ENCODE data around the gene APOLD1. TPM values are rescaled to one million over a fixed set of nuclear protein-coding genes. Genes with fewer than 3 reads are reported as not detected.

APOLD1 gene
- total RNA-seq, 2 donors from 2014 or later, result 8.7 to 42.2 TPM

DNA sequence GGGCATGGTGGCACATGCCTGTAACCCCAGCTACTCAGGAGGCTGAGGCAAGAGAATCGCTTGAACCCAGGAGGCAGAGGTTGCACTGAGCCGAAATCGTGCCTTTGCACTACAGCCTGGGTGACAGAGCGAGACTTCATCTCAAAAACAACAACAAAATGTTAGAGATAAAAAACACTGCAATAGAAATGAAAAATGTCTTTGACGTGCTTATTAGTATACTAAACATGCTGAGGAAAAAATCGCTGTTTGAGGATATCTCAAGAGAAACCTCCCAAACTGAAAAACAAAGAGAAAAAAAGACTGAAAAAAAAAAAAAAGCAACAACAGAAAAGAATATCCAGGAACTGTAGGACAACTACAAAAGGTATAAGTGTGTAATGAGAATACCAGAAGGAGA, 15.2 kb upstream of the APOLD1 start:
- Mint-ChIP-seq H3K4me3 (no peak overlapping the region), H3K27ac (no peak overlapping the region), H3K4me1 (no peaks in the 10 kb centered on the region), H3K9me3 (no peaks in the 10 kb centered on the region), H3K36me3 (ENCODE audit: low read depth) (peaks cover 5% of the 10 kb centered on the region), H3K27me3 (no peaks in the 10 kb centered on the region)
- ATAC-seq (replicated peaks), result no peak

DNA sequence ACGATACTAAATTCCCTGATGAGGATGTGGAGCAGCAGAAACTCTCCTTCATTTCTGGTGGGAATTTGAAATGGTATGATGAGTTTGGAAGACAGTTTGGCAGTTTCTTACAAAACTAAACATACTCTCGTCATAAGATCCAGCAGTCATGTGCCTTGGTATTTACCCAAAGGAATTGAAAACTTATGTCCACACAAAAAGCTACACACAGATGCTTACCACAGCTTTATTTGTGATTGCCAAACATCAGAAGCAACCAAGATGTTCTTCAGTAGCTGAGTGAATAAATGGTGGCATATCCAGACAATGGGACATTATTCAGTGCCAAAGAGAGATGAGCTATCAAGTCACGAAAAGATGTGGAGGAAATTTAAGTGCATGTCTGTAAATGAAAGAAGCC, 10.7 kb upstream of the APOLD1 start:
- ATAC-seq (replicated peaks), result no peak
- H3K27ac Mint-ChIP-seq, result no peak overlapping the region
- H3K36me3 Mint-ChIP-seq (ENCODE audit: low read depth), result no peaks in the 10 kb centered on the region
- no peaks in the 10 kb centered on the region for H3K9me3 Mint-ChIP-seq
- no peak overlapping the region for H3K4me3 Mint-ChIP-seq
- H3K27me3 Mint-ChIP-seq, result no peaks in the 10 kb centered on the region
- H3K4me1 Mint-ChIP-seq, result no peaks in the 10 kb centered on the region

DNA sequence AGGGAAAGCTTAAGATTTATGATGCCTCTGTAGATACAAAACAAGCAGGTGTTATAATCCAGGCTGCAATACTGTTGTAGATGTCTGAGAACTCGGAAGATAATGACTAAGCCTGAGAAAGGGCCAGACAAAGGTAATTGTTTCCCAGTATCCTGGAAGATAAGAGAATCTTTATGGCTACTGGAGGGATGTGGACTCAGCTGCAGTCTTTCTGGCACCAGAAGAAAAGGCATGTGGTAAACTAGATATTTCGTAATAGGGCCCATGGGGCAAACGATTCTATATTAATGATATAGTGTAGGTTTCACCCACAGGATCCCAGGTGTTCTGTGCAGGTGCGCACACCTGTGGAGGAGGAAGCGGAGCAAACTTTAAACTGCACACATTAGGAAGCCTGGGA, 9.2 kb upstream of the APOLD1 start:
- Mint-ChIP-seq H3K9me3 (no peaks in the 10 kb centered on the region), H3K4me1 (no peaks in the 10 kb centered on the region), H3K36me3 (ENCODE audit: low read depth) (no peaks in the 10 kb centered on the region), H3K27ac (no peak overlapping the region), H3K27me3 (no peaks in the 10 kb centered on the region), H3K4me3 (no peak overlapping the region)
- ATAC-seq (replicated peaks), result no peak

DNA sequence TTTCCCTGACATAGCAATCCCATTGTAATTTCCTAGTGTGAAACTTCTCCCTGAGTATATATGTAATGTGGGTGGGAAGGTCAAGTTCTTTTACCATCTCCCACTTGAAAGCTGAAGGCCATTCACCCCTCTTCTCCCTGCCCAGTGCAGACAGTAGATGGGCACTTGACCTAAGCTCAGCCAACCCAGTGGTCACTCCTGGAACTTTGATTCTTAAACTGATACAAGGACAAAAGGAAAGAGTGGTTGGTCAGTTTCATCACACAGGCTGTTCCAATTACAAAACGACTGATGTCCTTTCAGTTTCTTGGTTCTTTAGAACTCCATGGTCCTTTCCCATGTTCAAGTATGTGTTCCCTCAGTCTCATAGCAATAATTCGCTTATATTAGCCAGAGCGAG, 8.4 kb upstream of the APOLD1 start:
- no peaks in the 10 kb centered on the region for H3K4me1 Mint-ChIP-seq
- H3K36me3 Mint-ChIP-seq (ENCODE audit: low read depth), result no peaks in the 10 kb centered on the region
- no peak overlapping the region for H3K27ac Mint-ChIP-seq
- no peak for ATAC-seq (replicated peaks)
- no peaks in the 10 kb centered on the region for H3K27me3 Mint-ChIP-seq
- H3K9me3 Mint-ChIP-seq, result no peaks in the 10 kb centered on the region
- H3K4me3 Mint-ChIP-seq, result no peak overlapping the region

DNA sequence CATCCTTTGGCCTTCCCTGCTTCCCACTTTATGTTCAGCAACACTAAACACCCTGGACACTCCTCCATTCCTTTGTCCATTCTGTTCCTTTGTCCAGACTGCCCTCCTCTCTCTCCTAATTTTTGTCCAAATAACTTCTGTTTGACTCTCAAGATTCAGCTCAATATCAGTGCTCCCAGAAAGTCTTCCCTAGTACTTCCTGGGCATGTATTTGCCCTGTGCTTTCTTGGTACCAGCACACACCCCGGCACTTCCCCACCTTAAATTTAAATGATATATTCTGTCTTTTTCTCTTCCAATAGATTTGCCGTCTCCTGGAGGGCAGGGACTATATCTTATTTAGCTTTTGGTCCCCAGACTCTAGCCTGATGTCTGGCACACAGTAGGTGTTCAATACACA, 6.5 kb upstream of the APOLD1 start:
- no peaks in the 10 kb centered on the region for H3K36me3 Mint-ChIP-seq (ENCODE audit: low read depth)
- no peak overlapping the region for H3K4me3 Mint-ChIP-seq
- ATAC-seq (replicated peaks), result no peak

DNA sequence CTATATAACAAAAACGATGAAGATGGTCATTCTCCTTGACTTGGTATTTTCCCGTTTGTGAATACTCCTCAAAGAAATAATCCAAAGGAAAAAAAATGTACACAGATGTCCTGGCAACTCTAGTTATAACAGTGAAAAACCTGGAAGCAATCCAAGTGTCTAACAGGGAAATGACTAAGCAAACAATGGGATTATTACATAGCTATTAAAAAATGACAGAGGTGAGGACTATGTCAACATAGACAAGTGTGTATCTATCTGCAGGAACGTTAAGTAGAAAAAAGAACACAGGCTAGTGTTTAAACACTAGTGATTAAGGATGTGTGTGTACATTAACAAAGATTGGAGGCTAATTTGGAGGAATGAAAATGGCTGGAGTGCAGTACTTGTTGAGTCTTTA, 5.9 kb upstream of the APOLD1 start:
- Mint-ChIP-seq H3K4me3 (no peak overlapping the region), H3K27me3 (no peaks in the 10 kb centered on the region), H3K27ac (no peak overlapping the region), H3K36me3 (ENCODE audit: low read depth) (no peaks in the 10 kb centered on the region), H3K9me3 (no peaks in the 10 kb centered on the region), H3K4me1 (no peaks in the 10 kb centered on the region)
- ATAC-seq (replicated peaks), result no peak

More for the DNA sequence above, 6.5 kb upstream of the APOLD1 start:
- Mint-ChIP-seq H3K27ac (peak overlapping the region; percentile 6), H3K9me3 (no peaks in the 10 kb centered on the region), H3K4me1 (no peaks in the 10 kb centered on the region), H3K27me3 (no peaks in the 10 kb centered on the region)

DNA sequence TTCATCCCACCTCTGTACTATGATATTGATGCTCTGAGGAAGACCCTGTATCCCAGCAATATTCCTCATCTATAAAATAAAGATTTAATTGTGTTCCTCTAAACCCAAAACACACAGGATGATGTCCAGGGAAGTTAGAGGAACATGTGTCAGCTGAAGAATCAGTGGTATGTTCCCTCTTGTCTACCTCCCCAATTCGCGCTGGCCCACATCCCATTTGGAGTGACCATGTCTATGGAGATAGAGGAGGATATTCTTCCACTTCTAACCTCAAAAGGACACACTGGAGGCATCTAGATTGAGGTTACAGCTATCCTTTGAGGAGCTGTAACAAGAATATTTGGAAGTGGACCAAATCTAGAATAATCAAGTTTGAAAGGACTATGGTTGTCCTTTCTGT, 1.3 kb upstream of the APOLD1 start:
- H3K27me3 Mint-ChIP-seq, result no peaks in the 10 kb centered on the region
- peak overlapping the region; percentile 90 for H3K4me3 Mint-ChIP-seq
- peaks cover 21% of the 10 kb centered on the region for H3K4me1 Mint-ChIP-seq

DNA sequence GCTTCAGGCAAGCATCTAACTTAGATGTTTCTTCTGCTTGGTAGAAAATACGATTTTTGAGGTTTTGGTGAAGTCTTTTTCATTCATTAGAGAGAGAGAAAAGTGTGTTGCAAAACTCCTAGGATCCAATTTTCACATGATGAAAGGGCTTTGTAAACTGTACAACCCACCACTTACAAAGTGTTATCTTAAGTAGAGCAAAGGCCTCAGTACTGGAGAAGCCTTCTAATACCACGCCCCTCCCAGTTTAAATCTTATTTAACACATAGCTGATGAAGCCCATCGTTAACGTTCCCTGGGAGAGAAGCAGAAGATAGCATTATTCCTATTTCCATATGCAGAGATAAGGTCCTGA, 869 bp downstream of the APOLD1 start:
- peak overlapping the region; percentile 90 for H3K4me3 Mint-ChIP-seq
- H3K27ac Mint-ChIP-seq, result peak overlapping the region; percentile 83
- H3K4me1 Mint-ChIP-seq, result peaks cover 21% of the 10 kb centered on the region
- no peaks in the 10 kb centered on the region for H3K9me3 Mint-ChIP-seq
- H3K27me3 Mint-ChIP-seq, result no peaks in the 10 kb centered on the region
- H3K36me3 Mint-ChIP-seq (ENCODE audit: low read depth), result peaks cover 34% of the 10 kb centered on the region
- ATAC-seq (replicated peaks), result peak; percentile 3

More for the DNA sequence above, 1.3 kb upstream of the APOLD1 start:
- ATAC-seq (replicated peaks), result no peak
- Mint-ChIP-seq H3K27ac (no peak overlapping the region), H3K9me3 (no peaks in the 10 kb centered on the region), H3K36me3 (ENCODE audit: low read depth) (peaks cover 34% of the 10 kb centered on the region)

DNA sequence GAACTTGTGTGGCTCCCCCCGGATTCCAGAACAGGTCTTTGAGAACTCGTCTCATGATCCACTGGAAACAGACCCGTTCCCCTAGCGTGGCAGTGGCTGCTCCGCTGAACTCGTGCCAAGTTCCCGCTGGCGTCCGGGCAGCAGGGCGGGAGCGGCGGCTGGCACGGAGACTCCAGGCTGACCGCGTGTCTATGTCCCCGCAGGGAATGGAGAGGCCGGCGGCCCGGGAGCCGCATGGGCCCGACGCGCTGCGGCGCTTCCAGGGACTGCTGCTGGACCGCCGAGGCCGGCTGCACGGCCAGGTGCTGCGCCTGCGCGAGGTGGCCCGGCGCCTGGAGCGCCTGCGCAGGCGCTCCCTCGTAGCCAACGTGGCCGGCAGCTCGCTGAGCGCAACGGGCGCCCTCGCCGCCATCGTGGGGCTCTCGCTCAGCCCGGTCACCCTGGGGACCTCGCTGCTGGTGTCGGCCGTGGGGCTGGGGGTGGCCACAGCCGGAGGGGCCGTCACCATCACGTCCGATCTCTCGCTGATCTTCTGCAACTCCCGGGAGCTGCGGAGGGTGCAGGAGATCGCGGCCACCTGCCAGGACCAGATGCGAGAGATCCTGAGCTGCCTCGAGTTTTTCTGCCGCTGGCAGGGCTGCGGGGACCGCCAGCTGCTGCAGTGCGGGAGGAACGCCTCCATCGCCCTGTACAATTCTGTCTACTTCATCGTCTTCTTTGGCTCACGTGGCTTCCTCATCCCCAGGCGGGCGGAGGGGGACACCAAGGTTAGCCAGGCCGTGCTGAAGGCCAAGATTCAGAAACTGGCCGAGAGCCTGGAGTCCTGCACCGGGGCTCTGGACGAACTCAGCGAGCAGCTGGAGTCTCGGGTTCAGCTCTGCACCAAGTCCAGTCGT, 1.5 kb downstream of the APOLD1 start:
- Mint-ChIP-seq H3K4me3 (peak overlapping the region; percentile 90), H3K27me3 (no peaks in the 10 kb centered on the region), H3K4me1 (peaks cover 21% of the 10 kb centered on the region), H3K36me3 (ENCODE audit: low read depth) (peaks cover 34% of the 10 kb centered on the region), H3K9me3 (no peaks in the 10 kb centered on the region), H3K27ac (peak overlapping the region; percentile 94)
- peak; percentile 78 for ATAC-seq (replicated peaks)

DNA sequence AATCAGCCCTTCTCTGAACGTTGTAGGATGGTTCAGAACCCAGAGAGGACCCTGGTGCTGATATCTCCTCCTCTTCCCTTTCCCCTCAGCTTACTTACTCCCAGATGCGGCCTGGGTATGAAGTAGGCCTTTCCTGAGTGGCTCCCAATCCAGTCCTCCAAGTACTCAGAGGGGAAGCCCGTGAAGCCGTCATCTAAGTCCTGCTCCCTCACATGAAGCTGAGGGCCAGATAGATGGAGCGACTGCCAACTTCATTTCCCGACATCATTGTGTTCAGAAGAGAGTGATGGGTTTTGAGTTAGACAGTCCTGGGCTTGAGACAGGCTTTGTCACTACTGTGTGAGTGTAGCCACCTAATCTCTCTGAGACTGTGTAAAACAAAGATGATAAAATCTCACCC, 2.7 kb downstream of the APOLD1 start:
- H3K4me3 Mint-ChIP-seq, result peak overlapping the region; percentile 90
- peak; percentile 17 for ATAC-seq (replicated peaks)
- H3K4me1 Mint-ChIP-seq, result peaks cover 21% of the 10 kb centered on the region

DNA sequence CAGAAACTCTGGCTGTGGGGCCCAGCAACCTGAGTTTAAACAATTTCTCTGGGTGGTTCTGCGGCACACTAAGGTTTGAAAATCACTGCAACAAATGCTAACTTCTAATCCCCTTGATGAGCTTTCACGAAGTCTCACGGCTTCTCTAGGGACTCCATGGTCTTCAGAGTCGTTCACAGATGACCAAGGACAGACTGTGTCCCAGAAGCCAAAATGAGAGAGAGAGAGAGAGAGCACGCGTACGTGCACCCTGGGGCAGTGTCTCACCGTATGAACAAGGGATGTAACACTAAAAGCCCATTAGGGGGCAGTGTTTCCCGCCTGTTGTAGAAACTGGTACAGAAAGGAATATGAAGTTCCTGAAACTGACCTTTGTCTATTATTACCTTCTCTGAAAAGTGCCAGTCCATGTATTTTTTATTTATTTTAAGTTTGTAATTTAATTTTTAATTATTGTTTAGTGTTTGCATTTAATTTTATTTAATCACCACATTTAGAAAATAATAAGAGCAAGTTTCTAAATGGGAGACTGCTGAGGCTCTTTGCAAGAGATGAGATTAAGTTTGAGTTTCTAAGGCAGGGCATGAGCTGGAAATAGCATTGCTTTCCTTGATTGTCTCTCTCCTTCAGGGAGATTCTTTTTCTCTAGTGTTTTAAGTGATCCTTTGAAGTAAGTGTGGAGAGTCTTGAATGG, 3.4 kb downstream of the APOLD1 start:
- peak; percentile 71 for ATAC-seq (replicated peaks)
- H3K27ac Mint-ChIP-seq, result peak overlapping the region; percentile 94
- H3K4me3 Mint-ChIP-seq, result peak overlapping the region; percentile 90
- no peaks in the 10 kb centered on the region for H3K27me3 Mint-ChIP-seq
- peaks cover 34% of the 10 kb centered on the region for H3K36me3 Mint-ChIP-seq (ENCODE audit: low read depth)
- H3K4me1 Mint-ChIP-seq, result peaks cover 21% of the 10 kb centered on the region
- H3K9me3 Mint-ChIP-seq, result no peaks in the 10 kb centered on the region

More for the DNA sequence above, 2.7 kb downstream of the APOLD1 start:
- H3K27me3 Mint-ChIP-seq, result no peaks in the 10 kb centered on the region
- H3K9me3 Mint-ChIP-seq, result no peaks in the 10 kb centered on the region
- peak overlapping the region; percentile 94 for H3K27ac Mint-ChIP-seq
- peaks cover 34% of the 10 kb centered on the region for H3K36me3 Mint-ChIP-seq (ENCODE audit: low read depth)

DNA sequence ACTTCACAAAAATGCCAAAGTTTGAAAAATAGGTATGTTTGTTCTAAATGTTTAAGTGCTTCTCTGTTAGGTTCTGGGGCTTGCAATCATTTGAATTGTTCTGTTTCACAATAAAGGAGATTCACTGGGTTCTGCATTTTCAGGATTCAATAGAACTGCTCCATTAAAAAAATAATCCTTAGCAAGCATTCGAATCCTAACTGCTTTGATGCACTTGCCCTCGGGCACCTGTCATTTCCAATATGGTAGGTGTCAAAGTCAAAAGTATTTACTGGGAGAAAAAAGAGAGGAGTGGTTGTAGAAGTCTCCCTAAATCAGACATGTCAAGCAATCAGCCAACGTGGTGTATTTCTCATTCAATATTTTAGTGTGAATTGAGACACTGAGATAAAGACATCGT, 5.5 kb downstream of the APOLD1 start:
- Mint-ChIP-seq H3K4me1 (peaks cover 9% of the 10 kb centered on the region), H3K27me3 (no peaks in the 10 kb centered on the region), H3K27ac (no peak overlapping the region), H3K4me3 (no peak overlapping the region), H3K9me3 (no peaks in the 10 kb centered on the region), H3K36me3 (ENCODE audit: low read depth) (peaks cover 26% of the 10 kb centered on the region)
- ATAC-seq (replicated peaks), result no peak

DNA sequence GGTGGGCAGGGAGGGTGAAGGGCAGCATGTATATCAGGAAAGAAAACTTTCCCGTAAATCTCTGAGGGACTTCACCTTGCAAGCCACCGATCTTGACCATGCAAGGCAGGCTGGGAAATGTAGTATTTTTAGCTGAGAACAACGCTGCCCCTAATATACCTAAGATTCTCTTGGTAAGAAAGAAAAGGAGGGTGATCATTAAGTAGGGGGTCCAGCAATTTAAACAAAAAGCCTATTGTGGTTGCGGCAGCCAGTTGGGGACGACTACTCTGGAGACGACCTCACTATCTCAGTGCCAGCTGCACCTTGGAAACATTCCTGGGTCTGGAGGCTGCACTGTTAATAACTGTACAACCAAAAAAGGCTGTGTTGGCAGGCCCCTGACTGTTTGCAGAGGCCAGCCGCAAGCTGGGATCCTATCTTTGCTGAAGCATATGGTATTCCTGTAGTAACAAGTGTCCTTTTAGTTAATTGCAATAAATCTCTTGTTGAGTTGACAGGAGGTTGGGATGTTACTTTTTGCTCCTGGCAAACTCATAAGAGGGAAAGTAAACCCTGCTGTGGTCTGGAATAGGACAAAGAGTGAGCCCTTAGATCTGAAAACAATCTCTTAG, 6.4 kb downstream of the APOLD1 start:
- Mint-ChIP-seq H3K36me3 (ENCODE audit: low read depth) (peaks cover 20% of the 10 kb centered on the region), H3K9me3 (no peaks in the 10 kb centered on the region), H3K27ac (no peak overlapping the region), H3K27me3 (no peaks in the 10 kb centered on the region), H3K4me3 (no peak overlapping the region), H3K4me1 (peaks cover 9% of the 10 kb centered on the region)
- no peak for ATAC-seq (replicated peaks)

DNA sequence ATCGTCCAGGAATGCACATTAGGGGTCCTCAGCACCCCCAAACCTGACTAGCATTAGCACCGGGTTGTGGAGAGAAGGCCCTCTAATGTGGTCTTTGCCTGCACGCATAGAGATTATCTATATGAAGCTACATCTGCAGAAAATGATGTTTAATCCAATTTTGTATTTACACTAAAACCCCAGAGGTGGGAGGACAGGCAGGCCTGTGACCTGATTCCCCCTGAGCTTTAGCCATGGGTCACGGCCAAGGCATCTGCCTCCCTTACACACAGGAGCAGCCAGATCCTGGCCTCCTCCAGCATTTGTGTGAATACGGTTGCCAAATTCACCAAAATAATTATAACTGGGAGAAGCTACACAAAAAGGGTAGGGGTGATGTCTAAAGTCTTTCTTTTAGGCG, 7.0 kb downstream of the APOLD1 start:
- ATAC-seq (replicated peaks), result no peak
- H3K4me3 Mint-ChIP-seq, result no peak overlapping the region
- no peaks in the 10 kb centered on the region for H3K9me3 Mint-ChIP-seq
- H3K27ac Mint-ChIP-seq, result no peak overlapping the region
- H3K27me3 Mint-ChIP-seq, result no peaks in the 10 kb centered on the region
- H3K36me3 Mint-ChIP-seq (ENCODE audit: low read depth), result peaks cover 15% of the 10 kb centered on the region
- H3K4me1 Mint-ChIP-seq, result peaks cover 9% of the 10 kb centered on the region

DNA sequence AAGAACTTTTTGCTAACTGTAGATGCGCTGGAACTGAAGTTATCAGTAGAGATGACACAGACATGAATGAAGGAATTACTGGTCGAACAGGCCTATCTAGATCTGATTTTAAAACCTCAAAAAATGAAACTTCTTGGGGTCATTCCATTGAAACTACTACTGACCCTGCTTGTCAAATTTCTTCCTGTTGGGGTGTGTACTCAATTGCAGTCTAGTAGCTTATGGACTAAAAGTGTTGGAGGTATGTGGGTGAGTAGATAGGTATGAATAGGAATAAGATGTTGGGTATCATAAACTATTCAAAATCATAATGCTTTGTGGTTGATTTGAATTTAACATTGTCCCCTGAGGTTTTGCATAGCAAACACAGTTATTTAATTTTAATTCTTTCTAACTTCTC, 9.2 kb downstream of the APOLD1 start:
- H3K27ac Mint-ChIP-seq, result no peak overlapping the region
- H3K4me1 Mint-ChIP-seq, result no peaks in the 10 kb centered on the region
- ATAC-seq (replicated peaks), result no peak

More for the DNA sequence above, 9.2 kb downstream of the APOLD1 start:
- no peak overlapping the region for H3K4me3 Mint-ChIP-seq
- H3K27me3 Mint-ChIP-seq, result no peaks in the 10 kb centered on the region
- H3K36me3 Mint-ChIP-seq (ENCODE audit: low read depth), result no peaks in the 10 kb centered on the region
- H3K9me3 Mint-ChIP-seq, result no peaks in the 10 kb centered on the region
